NAMALWA (cell line): ENCODE results near the gene DHRS1.
"Not testable (repeated sequence)": the region's sequence is repeated elsewhere in the genome, so short reads cannot be mapped to it uniquely, and the experiment has no call there.

Experiments
- DNase-seq: peaks from one replicate; pipeline ENCODE4 v3.0.0-alpha.2; 2015; ENCODE audit warnings: low spot score

Gene DHRS1

GRCh38 chr14:24246765-24247212 is 52.8 kb downstream of the DHRS1 start:
- peak; percentile 48 for DNase-seq

- DNase-seq, result not testable (repeated sequence)
These were observed 54.2 kb downstream of the DHRS1 start for GRCh38 chr14:24245350-24245749.

- peak; percentile 35 for DNase-seq
These were observed 56.2 kb downstream of the DHRS1 start for GRCh38 chr14:24243336-24243836.

- peak; percentile 96 for DNase-seq
These were observed 57.6 kb downstream of the DHRS1 start for GRCh38 chr14:24241829-24242443.
